HL-60 (cell line): ENCODE results near the gene TMEM238L.

Experiments used
- DNase-seq, 2 experiments: peaks; one replicate each; pipeline ENCODE4 v3.0.0-alpha.2; 2010 to 2020; ENCODE audit warnings: low read depth in 1 of 2, low spot score in 1 of 2
- H3K27ac ChIP-seq: fragments of 250-450 bp; sonication (Bioruptor Pico); replicated peaks from 2 replicates; pipeline ENCODE4 v1.5.1; 2020; ENCODE audit warnings: mild to moderate bottlenecking, moderate library complexity
- H3K27me3 ChIP-seq: fragments of 250-450 bp; sonication (Bioruptor Pico); 2 replicates; pipeline ENCODE4 v1.5.1; 2021; ENCODE audit warnings: mild to moderate bottlenecking, moderate library complexity; ENCODE audit not compliant: insufficient read depth, poor library complexity, severe bottlenecking
- H3K4me3 ChIP-seq: replicated peaks from 2 replicates; pipeline ENCODE4 v1.5.1; 2011; ENCODE audit warnings: mild to moderate bottlenecking, control low read depth, low read length; ENCODE audit not compliant: insufficient read depth
- GABPA ChIP-seq: IDR thresholded peaks from 2 replicates; pipeline ENCODE4 v1.6.1; 2012; ENCODE audit warnings: low read depth
- POLR2AphosphoS5 ChIP-seq: IDR thresholded peaks from 2 replicates; pipeline ENCODE4 v1.6.1; 2012; ENCODE audit warnings: low read depth
- SPI1 ChIP-seq: IDR thresholded peaks from 2 replicates; pipeline ENCODE4 v1.6.1; 2012; ENCODE audit warnings: low read depth, mild to moderate bottlenecking, borderline replicate concordance
- TF ChIP-seq, protein P1 (sequence below): IDR thresholded peaks from one replicate; pipeline ENCODE4 v1.5.1; 2011; ENCODE audit warnings: low read length, control low read depth, inconsistent platforms; ENCODE audit not compliant: insufficient read depth
- TF ChIP-seq, protein P2 (sequence below): IDR thresholded peaks from 2 replicates; pipeline ENCODE4 v1.6.1; 2012; ENCODE audit warnings: low read depth; ENCODE audit not compliant: insufficient replicate concordance

Gene TMEM238L

DNA sequence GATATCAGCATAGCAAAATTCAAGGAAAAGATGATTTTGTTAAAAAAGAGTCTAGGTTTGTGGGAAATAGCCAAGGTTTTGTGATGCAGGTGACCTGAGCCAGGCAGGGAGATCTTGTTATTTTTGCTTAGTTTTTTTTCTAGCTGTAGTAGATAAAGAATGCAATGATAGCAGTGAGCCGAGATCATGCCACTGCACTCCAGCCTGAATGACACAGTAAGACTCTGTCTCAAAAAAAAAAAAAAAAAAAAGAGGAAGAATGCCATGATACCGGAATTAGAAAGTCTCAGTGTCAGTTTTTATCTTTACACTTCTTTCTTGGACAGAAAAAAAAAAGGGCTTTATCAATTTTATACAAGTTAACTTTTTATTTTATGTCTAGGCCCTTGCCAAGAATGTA lies 27.5 kb downstream of the TMEM238L start:
- H3K27ac ChIP-seq = no peak overlapping the region
- DNase-seq = no peak
- H3K4me3 ChIP-seq = no peak overlapping the region
- no peaks in the 10 kb centered on the region for H3K27me3 ChIP-seq
- TF ChIP-seq GABPA = no peak
- TF ChIP-seq, protein P1, sequence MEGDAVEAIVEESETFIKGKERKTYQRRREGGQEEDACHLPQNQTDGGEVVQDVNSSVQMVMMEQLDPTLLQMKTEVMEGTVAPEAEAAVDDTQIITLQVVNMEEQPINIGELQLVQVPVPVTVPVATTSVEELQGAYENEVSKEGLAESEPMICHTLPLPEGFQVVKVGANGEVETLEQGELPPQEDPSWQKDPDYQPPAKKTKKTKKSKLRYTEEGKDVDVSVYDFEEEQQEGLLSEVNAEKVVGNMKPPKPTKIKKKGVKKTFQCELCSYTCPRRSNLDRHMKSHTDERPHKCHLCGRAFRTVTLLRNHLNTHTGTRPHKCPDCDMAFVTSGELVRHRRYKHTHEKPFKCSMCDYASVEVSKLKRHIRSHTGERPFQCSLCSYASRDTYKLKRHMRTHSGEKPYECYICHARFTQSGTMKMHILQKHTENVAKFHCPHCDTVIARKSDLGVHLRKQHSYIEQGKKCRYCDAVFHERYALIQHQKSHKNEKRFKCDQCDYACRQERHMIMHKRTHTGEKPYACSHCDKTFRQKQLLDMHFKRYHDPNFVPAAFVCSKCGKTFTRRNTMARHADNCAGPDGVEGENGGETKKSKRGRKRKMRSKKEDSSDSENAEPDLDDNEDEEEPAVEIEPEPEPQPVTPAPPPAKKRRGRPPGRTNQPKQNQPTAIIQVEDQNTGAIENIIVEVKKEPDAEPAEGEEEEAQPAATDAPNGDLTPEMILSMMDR = no peak
- no peak for TF ChIP-seq POLR2AphosphoS5
- TF ChIP-seq SPI1 = no peak
- TF ChIP-seq, protein P2, sequence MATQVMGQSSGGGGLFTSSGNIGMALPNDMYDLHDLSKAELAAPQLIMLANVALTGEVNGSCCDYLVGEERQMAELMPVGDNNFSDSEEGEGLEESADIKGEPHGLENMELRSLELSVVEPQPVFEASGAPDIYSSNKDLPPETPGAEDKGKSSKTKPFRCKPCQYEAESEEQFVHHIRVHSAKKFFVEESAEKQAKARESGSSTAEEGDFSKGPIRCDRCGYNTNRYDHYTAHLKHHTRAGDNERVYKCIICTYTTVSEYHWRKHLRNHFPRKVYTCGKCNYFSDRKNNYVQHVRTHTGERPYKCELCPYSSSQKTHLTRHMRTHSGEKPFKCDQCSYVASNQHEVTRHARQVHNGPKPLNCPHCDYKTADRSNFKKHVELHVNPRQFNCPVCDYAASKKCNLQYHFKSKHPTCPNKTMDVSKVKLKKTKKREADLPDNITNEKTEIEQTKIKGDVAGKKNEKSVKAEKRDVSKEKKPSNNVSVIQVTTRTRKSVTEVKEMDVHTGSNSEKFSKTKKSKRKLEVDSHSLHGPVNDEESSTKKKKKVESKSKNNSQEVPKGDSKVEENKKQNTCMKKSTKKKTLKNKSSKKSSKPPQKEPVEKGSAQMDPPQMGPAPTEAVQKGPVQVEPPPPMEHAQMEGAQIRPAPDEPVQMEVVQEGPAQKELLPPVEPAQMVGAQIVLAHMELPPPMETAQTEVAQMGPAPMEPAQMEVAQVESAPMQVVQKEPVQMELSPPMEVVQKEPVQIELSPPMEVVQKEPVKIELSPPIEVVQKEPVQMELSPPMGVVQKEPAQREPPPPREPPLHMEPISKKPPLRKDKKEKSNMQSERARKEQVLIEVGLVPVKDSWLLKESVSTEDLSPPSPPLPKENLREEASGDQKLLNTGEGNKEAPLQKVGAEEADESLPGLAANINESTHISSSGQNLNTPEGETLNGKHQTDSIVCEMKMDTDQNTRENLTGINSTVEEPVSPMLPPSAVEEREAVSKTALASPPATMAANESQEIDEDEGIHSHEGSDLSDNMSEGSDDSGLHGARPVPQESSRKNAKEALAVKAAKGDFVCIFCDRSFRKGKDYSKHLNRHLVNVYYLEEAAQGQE = no peak

DNA sequence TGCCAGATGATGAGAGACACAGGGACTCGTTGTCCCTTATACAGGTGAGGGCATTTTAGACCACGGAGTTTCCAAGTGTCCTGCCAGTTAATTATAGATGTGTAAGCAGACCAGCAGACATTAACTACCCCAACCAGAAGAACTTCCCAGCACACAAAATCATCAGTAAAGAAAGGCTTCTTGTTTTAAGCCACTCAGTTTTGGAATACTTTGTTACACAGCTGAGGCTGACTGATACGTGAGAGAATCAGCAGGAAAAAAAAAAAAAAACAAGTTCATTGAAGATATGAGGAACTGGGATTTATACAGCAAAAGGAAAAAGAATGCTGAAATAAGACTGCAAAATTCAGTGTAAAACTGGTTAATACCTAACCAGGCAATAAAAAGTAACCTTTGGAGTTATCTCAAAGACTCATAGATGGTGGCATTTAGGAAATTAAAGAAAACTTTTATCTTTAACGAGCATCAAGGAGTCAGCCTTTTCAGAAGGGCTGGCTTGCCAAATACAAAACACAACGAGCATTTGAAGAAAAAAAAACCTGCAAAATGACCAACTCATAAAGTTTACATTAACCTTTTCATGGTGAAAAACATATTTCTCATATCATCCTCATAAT lies 28.1 kb downstream of the TMEM238L start:
- Histone ChIP-seq H3K27me3 (no peaks in the 10 kb centered on the region), H3K27ac (no peak overlapping the region), H3K4me3 (no peak overlapping the region)
- no peak for DNase-seq
- TF ChIP-seq, protein P1 = no peak
- TF ChIP-seq, protein P2 = no peak
- no peak for TF ChIP-seq SPI1
- no peak for TF ChIP-seq GABPA
- TF ChIP-seq POLR2AphosphoS5 = no peak

DNA sequence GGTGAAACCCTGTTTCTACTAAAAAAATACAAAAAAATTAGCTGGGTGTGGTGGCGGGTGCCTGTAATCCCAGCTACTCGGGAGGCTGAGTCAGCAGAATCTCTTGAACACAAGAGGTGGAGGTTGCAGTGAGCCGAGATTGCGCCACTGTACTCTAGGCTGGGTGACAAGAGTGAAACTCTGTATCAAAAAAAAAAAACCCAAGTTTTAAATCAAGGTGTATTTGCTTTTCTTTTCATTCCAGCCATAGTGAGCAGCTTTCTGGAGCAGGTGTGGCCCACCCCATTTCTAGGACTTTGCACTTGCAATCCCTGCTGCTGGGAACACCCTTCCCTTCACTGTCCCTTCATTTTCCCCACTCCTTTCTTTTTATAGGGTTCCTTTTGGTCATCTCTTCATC lies 28.8 kb downstream of the TMEM238L start:
- Histone ChIP-seq H3K27ac (no peak overlapping the region), H3K27me3 (no peaks in the 10 kb centered on the region), H3K4me3 (no peak overlapping the region)
- no peak for TF ChIP-seq GABPA
- TF ChIP-seq, protein P1 = no peak
- TF ChIP-seq, protein P2 = no peak
- no peak for TF ChIP-seq POLR2AphosphoS5
- TF ChIP-seq SPI1 = no peak
- no peak for DNase-seq
